ENCODE data around the gene HKDC1. TPM values are rescaled to one million over a fixed set of nuclear protein-coding genes. Genes with fewer than 3 reads are reported as not detected.

The HKDC1 gene
- total and polyA plus RNA-seq, 2 experiments from 2014 or later = 0.32 to 0.33 TPM

GRCh38 chr10:69182005-69182404 is 38.1 kb upstream of the HKDC1 start:
- Histone ChIP-seq H2AFZ (no peak overlapping the region), H3K9me2 (ENCODE audit: insufficient read depth) (no peaks in the 10 kb centered on the region), H3K4me2 (ENCODE audit: unreplicated experiment) (peak overlapping the region; percentile 88), H3K9me3 (ENCODE audit: low read depth) (no peaks in the 10 kb centered on the region), H3K27ac (no peak overlapping the region), H3K4me3 (no peak overlapping the region), H4K20me1 (ENCODE audit: insufficient read depth) (no peaks in the 10 kb centered on the region), H3K27me3 (replicated peaks; ENCODE audit: insufficient read depth) (no peaks in the 10 kb centered on the region), H3K36me3 (ENCODE audit: low read depth) (peaks cover 14% of the 10 kb centered on the region), H3K79me2 (ENCODE audit: insufficient read depth) (peaks cover 69% of the 10 kb centered on the region), H3K4me1 (ENCODE audit: insufficient read depth) (peaks cover 7% of the 10 kb centered on the region), H3F3A (ENCODE audit: insufficient read depth) (peaks cover 4% of the 10 kb centered on the region; the same call in 1 of the 2 replicates), H3K9ac (no peak overlapping the region)
- DNase-seq = no peak
- 87 to 91% methylated on average over 4 of the region's 4 CpGs for WGBS, 2 experiments (ENCODE audit: low coverage in 1 of 2, low lambda C conversion rate in 2 of 2, missing lambda C conversion rate in 2 of 2)
- in situ Hi-C loops (cut with MboI) = no loop called here
- TF ChIP-seq EZH2phosphoT487 (IDR thresholded peaks at IDR 0.05; ENCODE audit: insufficient read depth, low read depth) (no peak), EZH2 (IDR thresholded peaks at IDR 0.05; ENCODE audit: insufficient read depth, poor library complexity, severe bottlenecking) (no peak)

- TF ChIP-seq EZH2phosphoT487 (IDR thresholded peaks at IDR 0.05; ENCODE audit: insufficient read depth, low read depth) = no peak
- TF ChIP-seq EZH2 (IDR thresholded peaks at IDR 0.05; ENCODE audit: insufficient read depth, poor library complexity, severe bottlenecking) = no peak
- H3K9ac ChIP-seq = no peak overlapping the region
- H3K4me2 ChIP-seq (ENCODE audit: unreplicated experiment) = no peak overlapping the region
- no peaks in the 10 kb centered on the region for H4K20me1 ChIP-seq (ENCODE audit: insufficient read depth)
- H3K9me2 ChIP-seq (ENCODE audit: insufficient read depth) = no peaks in the 10 kb centered on the region
- no peaks in the 10 kb centered on the region for H3K9me3 ChIP-seq (ENCODE audit: low read depth)
- 39 to 68% methylated on average over 1 of the region's 1 CpG for WGBS, 2 experiments (ENCODE audit: low coverage in 1 of 2, low lambda C conversion rate in 2 of 2, missing lambda C conversion rate in 2 of 2)
- H3K27ac ChIP-seq = no peak overlapping the region
- in situ Hi-C loops (cut with MboI) = no loop called here
- peaks cover 67% of the 10 kb centered on the region for H3K79me2 ChIP-seq (ENCODE audit: insufficient read depth)
- peaks cover 1% of the 10 kb centered on the region for H3K4me1 ChIP-seq (ENCODE audit: insufficient read depth)
- H3F3A ChIP-seq (ENCODE audit: insufficient read depth) = no peaks in the 10 kb centered on the region
- no peaks in the 10 kb centered on the region for H3K27me3 ChIP-seq (replicated peaks; ENCODE audit: insufficient read depth)
- H2AFZ ChIP-seq = no peak overlapping the region
- peaks cover 40% of the 10 kb centered on the region for H3K36me3 ChIP-seq (ENCODE audit: low read depth)
- no peak for DNase-seq
- H3K4me3 ChIP-seq = no peak overlapping the region
These were observed 33.6 kb upstream of the HKDC1 start for GRCh38 chr10:69186524-69186923.

GRCh38 chr10:69201045-69201444 is 19.1 kb upstream of the HKDC1 start:
- TF ChIP-seq EZH2phosphoT487 (IDR thresholded peaks at IDR 0.05; ENCODE audit: insufficient read depth, low read depth) = no peak
- TF ChIP-seq EZH2 (IDR thresholded peaks at IDR 0.05; ENCODE audit: insufficient read depth, poor library complexity, severe bottlenecking) = no peak
- Histone ChIP-seq H3K36me3 (ENCODE audit: low read depth) (peaks cover 42% of the 10 kb centered on the region), H3K4me2 (ENCODE audit: unreplicated experiment) (no peak overlapping the region), H3K9me3 (ENCODE audit: low read depth) (no peaks in the 10 kb centered on the region), H4K20me1 (ENCODE audit: insufficient read depth) (no peaks in the 10 kb centered on the region), H3K9me2 (ENCODE audit: insufficient read depth) (no peaks in the 10 kb centered on the region), H2AFZ (no peak overlapping the region), H3F3A (ENCODE audit: insufficient read depth) (no peaks in the 10 kb centered on the region), H3K27me3 (replicated peaks; ENCODE audit: insufficient read depth) (no peaks in the 10 kb centered on the region), H3K4me3 (no peak overlapping the region), H3K79me2 (ENCODE audit: insufficient read depth) (no peaks in the 10 kb centered on the region), H3K27ac (no peak overlapping the region), H3K9ac (no peak overlapping the region), H3K4me1 (ENCODE audit: insufficient read depth) (no peaks in the 10 kb centered on the region)
- in situ Hi-C loops (cut with MboI) = no loop called here
- WGBS, 2 experiments (ENCODE audit: low coverage in 1 of 2, low lambda C conversion rate in 2 of 2, missing lambda C conversion rate in 2 of 2) = 90 to 94% methylated on average over 2 of the region's 2 CpGs
- DNase-seq = peak; percentile 23

GRCh38 chr10:69202332-69202731 is 17.8 kb upstream of the HKDC1 start:
- H3K9me2 ChIP-seq (ENCODE audit: insufficient read depth) = no peaks in the 10 kb centered on the region
- no peaks in the 10 kb centered on the region for H3K4me1 ChIP-seq (ENCODE audit: insufficient read depth)
- no peaks in the 10 kb centered on the region for H3K27me3 ChIP-seq (replicated peaks; ENCODE audit: insufficient read depth)
- H3K79me2 ChIP-seq (ENCODE audit: insufficient read depth) = no peaks in the 10 kb centered on the region
- H2AFZ ChIP-seq = no peak overlapping the region
- H3F3A ChIP-seq (ENCODE audit: insufficient read depth) = no peaks in the 10 kb centered on the region
- 0 out of 2 replicates have a peak overlapping the region, but pooled peaks have one; percentile 7 for H3K27ac ChIP-seq
- 70 to 73% methylated on average over 1 of the region's 1 CpG for WGBS, 2 experiments (ENCODE audit: low coverage in 1 of 2, low lambda C conversion rate in 2 of 2, missing lambda C conversion rate in 2 of 2)
- peak; percentile 30 for DNase-seq
- no peaks in the 10 kb centered on the region for H4K20me1 ChIP-seq (ENCODE audit: insufficient read depth)
- H3K4me2 ChIP-seq (ENCODE audit: unreplicated experiment) = no peak overlapping the region
- no peak overlapping the region for H3K4me3 ChIP-seq
- in situ Hi-C loops (cut with MboI) = no loop called here
- peaks cover 46% of the 10 kb centered on the region for H3K36me3 ChIP-seq (ENCODE audit: low read depth)
- no peaks in the 10 kb centered on the region for H3K9me3 ChIP-seq (ENCODE audit: low read depth)
- TF ChIP-seq EZH2phosphoT487 (IDR thresholded peaks at IDR 0.05; ENCODE audit: insufficient read depth, low read depth) (no peak), EZH2 (IDR thresholded peaks at IDR 0.05; ENCODE audit: insufficient read depth, poor library complexity, severe bottlenecking) (no peak)
- H3K9ac ChIP-seq = no peak overlapping the region

GRCh38 chr10:69208761-69209160 is 11.4 kb upstream of the HKDC1 start:
- TF ChIP-seq EZH2 (IDR thresholded peaks at IDR 0.05; ENCODE audit: insufficient read depth, poor library complexity, severe bottlenecking) (no peak), EZH2phosphoT487 (IDR thresholded peaks at IDR 0.05; ENCODE audit: insufficient read depth, low read depth) (no peak)
- no peak for DNase-seq

More at GRCh38 chr10:69208761-69209160, 11.4 kb upstream of the HKDC1 start:
- no peak overlapping the region for H2AFZ ChIP-seq
- no peaks in the 10 kb centered on the region for H3K9me3 ChIP-seq (ENCODE audit: low read depth)
- no peak overlapping the region for H3K9ac ChIP-seq
- H3K4me2 ChIP-seq (ENCODE audit: unreplicated experiment) = no peak overlapping the region
- H3K79me2 ChIP-seq (ENCODE audit: insufficient read depth) = no peaks in the 10 kb centered on the region
- no peak overlapping the region for H3K27ac ChIP-seq
- peaks cover 28% of the 10 kb centered on the region for H3K36me3 ChIP-seq (ENCODE audit: low read depth)
- WGBS, 2 experiments (ENCODE audit: low coverage in 1 of 2, low lambda C conversion rate in 2 of 2, missing lambda C conversion rate in 2 of 2) = 78 to 85% methylated on average over 6 of the region's 6 CpGs
- H3K9me2 ChIP-seq (ENCODE audit: insufficient read depth) = no peaks in the 10 kb centered on the region
- in situ Hi-C loops (cut with MboI) = no loop called here
- no peaks in the 10 kb centered on the region for H3K27me3 ChIP-seq (replicated peaks; ENCODE audit: insufficient read depth)
- H3F3A ChIP-seq (ENCODE audit: insufficient read depth) = peaks cover 14% of the 10 kb centered on the region; the same call in 1 of the 2 replicates
- H3K4me3 ChIP-seq = no peak overlapping the region
- H4K20me1 ChIP-seq (ENCODE audit: insufficient read depth) = no peaks in the 10 kb centered on the region
- no peaks in the 10 kb centered on the region for H3K4me1 ChIP-seq (ENCODE audit: insufficient read depth)

Measured in GM23248 (cell line).